HG03457 (cell line): ENCODE measurements around the gene C11orf21.

Experiments
- ATAC-seq: cut with Tn5 transposase; IDR thresholded peaks from one replicate; pipeline ENCODE4 v1.9.1; 2021; ENCODE audit warnings: moderate number of reproducible peaks; ENCODE audit not compliant: unreplicated experiment

Gene C11orf21

GRCh38 chr11:2262301-2263070 lies 39.2 kb downstream of the C11orf21 start:
- no peak for ATAC-seq

GRCh38 chr11:2261436-2262230 lies 40.1 kb downstream of the C11orf21 start:
- no peak for ATAC-seq

GRCh38 chr11:2260491-2261364 lies 41.0 kb downstream of the C11orf21 start:
- no peak for ATAC-seq

- no peak for ATAC-seq
Observed at GRCh38 chr11:2259897-2260451, 41.7 kb downstream of the C11orf21 start.

- ATAC-seq = no peak
Observed at GRCh38 chr11:2259466-2259830, 42.3 kb downstream of the C11orf21 start.

- ATAC-seq = no peak
Observed at GRCh38 chr11:2258501-2259465, 42.9 kb downstream of the C11orf21 start.

GRCh38 chr11:2256951-2257700 lies 44.6 kb downstream of the C11orf21 start:
- ATAC-seq = no peak

- ATAC-seq = no peak
Observed at GRCh38 chr11:2256293-2256913, 45.3 kb downstream of the C11orf21 start.

GRCh38 chr11:2252018-2252417 lies 49.7 kb downstream of the C11orf21 start:
- no peak for ATAC-seq

- ATAC-seq = no peak
Observed at GRCh38 chr11:2251138-2251537, 50.6 kb downstream of the C11orf21 start.

GRCh38 chr11:2250485-2250884 lies 51.2 kb downstream of the C11orf21 start:
- ATAC-seq = no peak

GRCh38 chr11:2250041-2250440 lies 51.7 kb downstream of the C11orf21 start:
- no peak for ATAC-seq

- ATAC-seq = no peak
Observed at GRCh38 chr11:2249189-2249916, 52.4 kb downstream of the C11orf21 start.

- ATAC-seq = no peak
Observed at GRCh38 chr11:2248762-2249161, 53.0 kb downstream of the C11orf21 start.

GRCh38 chr11:2248242-2248641 lies 53.5 kb downstream of the C11orf21 start:
- ATAC-seq = no peak

GRCh38 chr11:2247496-2247895 lies 54.2 kb downstream of the C11orf21 start:
- no peak for ATAC-seq
